HG03045 (cell line): ENCODE data around the gene SNX15.

Source experiments
- ATAC-seq: cut with Tn5 transposase; IDR thresholded peaks from one replicate; pipeline ENCODE4 v1.9.1; 2021; ENCODE audit warnings: mild to moderate bottlenecking, moderate library complexity; ENCODE audit not compliant: unreplicated experiment

The SNX15 gene

GRCh38 chr11:65083834-65084597 is 56.8 kb downstream of the SNX15 start, which contains the start of the genes CDCA5 and ZFPL1:
TSS of gene CDCA5 (minus strand) at chr11:65084040. CDS start at chr11:65083978, 62 bp downstream.
TSS of gene ZFPL1 (plus strand) at chr11:65084222. CDS start at chr11:65084699, 477 bp downstream.
- peak; percentile 71 for ATAC-seq

- no peak for ATAC-seq
Measured at GRCh38 chr11:65084598-65085375, 57.5 kb downstream of the SNX15 start.

GRCh38 chr11:65085446-65085845 is 58.2 kb downstream of the SNX15 start:
- no peak for ATAC-seq

GRCh38 chr11:65086809-65087208 is 59.6 kb downstream of the SNX15 start:
- ATAC-seq = no peak

GRCh38 chr11:65087216-65087615 is 60.0 kb downstream of the SNX15 start:
- ATAC-seq = no peak

- ATAC-seq = no peak
Measured at GRCh38 chr11:65087827-65088226, 60.6 kb downstream of the SNX15 start.

- ATAC-seq = no peak
Measured at GRCh38 chr11:65089621-65090020, 62.4 kb downstream of the SNX15 start.
